Dendritic cell treated with granulocyte-macrophage colony-stimulating factor and Interleukin-4, amounts not matched to agents 40 ng/mL and 50 ng/mL, for 4 days (primary cell): ENCODE data around the gene HCST.
"Not testable (repeated sequence)": the region's sequence is repeated elsewhere in the genome, so short reads cannot be mapped to it uniquely, and the experiment has no call there.

Experiments
- H3K27ac Mint-ChIP-seq: one replicate; pipeline ENCODE4 v1.8.0; 2022; ENCODE audit warnings: mild to moderate bottlenecking, mixed read lengths
- H3K27me3 Mint-ChIP-seq: one replicate; pipeline ENCODE4 v1.8.0; 2022; ENCODE audit warnings: mild to moderate bottlenecking, mixed read lengths
- H3K36me3 Mint-ChIP-seq: one replicate; pipeline ENCODE4 v1.8.0; 2022; ENCODE audit warnings: low read depth, mixed read lengths
- H3K4me1 Mint-ChIP-seq: one replicate; pipeline ENCODE4 v1.8.0; 2022; ENCODE audit warnings: low read depth, mixed read lengths
- H3K4me3 Mint-ChIP-seq: one replicate; pipeline ENCODE4 v1.8.0; 2022; ENCODE audit warnings: mild to moderate bottlenecking, moderate library complexity, mixed read lengths
- H3K9me3 Mint-ChIP-seq: one replicate; pipeline ENCODE4 v1.8.0; 2022; ENCODE audit warnings: mixed read lengths
- intact Hi-C: fragments of 100-400 bp; cut with micrococcal nuclease; formaldehyde crosslinking; loops from one replicate; pipeline ENCODE4 v1.15.0; 2022

HCST gene

GRCh38 chr19:35888398-35888797, 13.9 kb upstream of the HCST start:
- H3K4me1 Mint-ChIP-seq: peaks cover 20% of the 10 kb centered on the region
- intact Hi-C loops: no loop called here
- peak overlapping the region; percentile 34 for H3K27ac Mint-ChIP-seq
- H3K4me3 Mint-ChIP-seq: no peak overlapping the region
- no peaks in the 10 kb centered on the region for H3K9me3 Mint-ChIP-seq
- peaks cover 80% of the 10 kb centered on the region for H3K36me3 Mint-ChIP-seq
- H3K27me3 Mint-ChIP-seq: no peaks in the 10 kb centered on the region

DNA sequence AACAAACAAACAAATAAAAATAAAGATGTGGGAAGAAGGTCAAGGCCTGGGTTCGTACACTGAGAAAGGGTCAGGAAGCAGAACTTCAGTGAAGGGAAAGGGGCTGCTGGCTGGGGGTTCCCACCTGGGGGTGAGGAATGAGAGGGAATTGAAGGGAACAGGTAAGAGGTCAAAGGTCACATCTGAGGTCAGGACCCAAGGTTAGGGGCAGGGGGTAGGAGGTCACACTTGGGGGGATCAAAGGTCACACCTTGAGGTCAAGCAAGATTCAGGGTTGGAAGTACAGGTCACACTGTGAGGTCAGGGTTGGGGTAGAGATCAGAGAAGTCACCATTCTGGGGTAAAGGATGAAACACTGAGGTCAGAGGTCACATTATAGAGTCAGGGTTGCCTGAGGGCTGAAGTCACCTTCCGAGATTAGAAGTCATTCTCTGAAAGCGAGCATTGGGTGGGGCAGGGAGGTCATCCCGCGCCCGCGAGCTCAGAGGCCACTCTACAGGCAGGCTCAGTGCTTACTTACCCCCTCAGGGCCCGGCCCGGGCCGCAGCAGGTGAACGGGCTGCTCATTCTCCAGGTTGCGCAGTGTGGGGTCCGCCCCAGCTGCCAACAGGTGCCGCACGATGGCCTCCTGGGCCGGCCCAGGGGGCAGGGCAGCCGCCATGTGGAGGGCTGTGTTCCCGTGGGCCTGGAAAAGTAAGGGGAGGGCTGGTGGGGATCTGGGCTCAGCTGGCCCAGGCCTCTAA, 12.8 kb upstream of the HCST start:
- H3K9me3 Mint-ChIP-seq: no peaks in the 10 kb centered on the region
- no peak overlapping the region for H3K27ac Mint-ChIP-seq
- intact Hi-C loops: no loop called here
- no peaks in the 10 kb centered on the region for H3K27me3 Mint-ChIP-seq
- H3K36me3 Mint-ChIP-seq: peaks cover 91% of the 10 kb centered on the region
- H3K4me1 Mint-ChIP-seq: peaks cover 21% of the 10 kb centered on the region
- H3K4me3 Mint-ChIP-seq: no peak overlapping the region

DNA sequence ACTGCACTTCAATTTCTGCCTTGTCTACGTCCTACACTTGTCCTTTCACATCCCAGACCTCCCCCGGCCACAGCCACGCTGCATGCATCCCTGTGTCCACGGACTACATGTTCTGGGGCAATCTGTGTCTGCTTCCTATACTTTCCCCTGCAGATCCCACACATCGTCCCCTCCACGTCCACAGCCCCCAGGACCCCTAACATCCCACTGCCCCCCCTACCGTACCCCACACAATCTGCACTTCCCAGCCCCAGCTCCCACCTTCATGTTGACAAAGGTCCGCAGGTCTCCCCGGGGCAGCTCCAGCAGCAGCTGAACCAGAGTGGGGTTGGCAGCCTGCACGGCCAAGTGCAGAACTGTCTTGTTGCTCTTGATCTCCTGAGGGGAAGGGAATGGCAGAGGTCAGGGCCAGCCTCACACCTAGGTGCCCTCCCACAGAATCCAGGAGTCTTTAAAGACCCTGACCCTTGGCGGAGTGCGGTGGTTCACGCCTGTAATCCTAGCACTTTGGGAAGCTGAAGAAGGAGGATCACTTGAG, 12.1 kb upstream of the HCST start:
- Mint-ChIP-seq H3K36me3 (peaks cover 97% of the 10 kb centered on the region), H3K27ac (no peak overlapping the region), H3K4me3 (no peak overlapping the region), H3K27me3 (no peaks in the 10 kb centered on the region), H3K9me3 (no peaks in the 10 kb centered on the region), H3K4me1 (peaks cover 21% of the 10 kb centered on the region)
- intact Hi-C loops: no loop called here

GRCh38 chr19:35891819-35892218, 10.5 kb upstream of the HCST start:
- H3K9me3 Mint-ChIP-seq, H3K27ac Mint-ChIP-seq, H3K27me3 Mint-ChIP-seq, H3K4me3 Mint-ChIP-seq, intact Hi-C loops: not testable (repeated sequence)
- peaks cover 100% of the 10 kb centered on the region for H3K36me3 Mint-ChIP-seq
- H3K4me1 Mint-ChIP-seq: peaks cover 30% of the 10 kb centered on the region

DNA sequence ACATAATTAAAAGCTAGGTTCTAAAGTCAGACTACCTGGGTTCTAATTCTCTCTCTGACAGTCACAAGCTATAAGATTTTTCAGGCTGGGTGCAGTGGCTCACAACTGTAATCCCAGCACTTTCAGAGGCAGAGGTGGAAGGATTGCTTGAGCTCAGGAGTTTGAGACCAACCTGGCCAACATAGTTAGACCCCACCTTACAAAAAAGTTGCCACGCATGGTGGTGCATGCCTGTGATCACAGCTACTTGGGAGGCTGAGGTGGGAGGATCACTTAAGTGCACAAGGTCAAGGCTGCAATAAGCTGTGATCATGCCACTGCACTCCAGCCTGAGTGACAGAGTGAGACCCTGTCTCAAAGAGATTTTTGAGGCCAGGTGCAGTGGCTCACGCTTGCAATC, 8.0 kb upstream of the HCST start:
- Mint-ChIP-seq H3K4me1 (peaks cover 38% of the 10 kb centered on the region), H3K27me3 (no peaks in the 10 kb centered on the region), H3K36me3 (peaks cover 100% of the 10 kb centered on the region), H3K4me3 (no peak overlapping the region), H3K27ac (no peak overlapping the region), H3K9me3 (no peaks in the 10 kb centered on the region)
- intact Hi-C loops: no loop called here

DNA sequence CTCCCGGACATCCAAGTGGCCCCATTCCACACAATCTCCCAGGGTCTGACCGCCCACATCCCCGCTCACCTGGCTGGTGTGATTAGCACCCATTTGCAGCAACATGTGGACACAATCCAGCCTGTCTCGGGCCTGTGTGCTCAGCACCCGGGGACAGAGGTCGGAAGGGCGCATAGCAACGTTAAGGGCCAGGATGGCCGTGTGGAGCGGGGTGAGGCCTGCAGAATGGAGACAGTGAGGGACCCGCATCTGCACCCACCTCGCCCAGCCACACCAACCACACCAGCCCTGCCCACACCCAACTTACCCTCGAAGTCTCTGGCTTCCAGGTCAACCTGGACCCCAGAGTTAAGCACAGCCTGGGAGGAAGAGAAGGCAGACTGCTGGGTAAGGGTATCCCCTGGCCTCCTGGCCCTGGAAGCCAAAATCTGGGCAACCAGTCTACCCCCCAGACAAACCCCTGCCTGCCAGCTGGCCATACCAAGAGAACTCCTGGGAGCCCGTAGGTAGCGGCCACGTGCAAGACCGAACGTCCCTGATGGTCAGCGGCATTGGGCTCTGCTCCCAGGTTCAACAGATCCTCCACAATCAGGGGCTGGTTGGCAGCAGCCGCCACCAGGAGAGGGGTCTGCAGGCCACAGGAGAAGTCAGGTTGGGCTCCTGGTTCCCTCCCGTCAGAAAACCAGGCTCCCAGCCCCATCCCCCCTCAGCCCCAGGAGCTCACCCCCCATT, 6.3 kb upstream of the HCST start:
- intact Hi-C loops: no loop called here
- Mint-ChIP-seq H3K9me3 (no peaks in the 10 kb centered on the region), H3K4me1 (peaks cover 45% of the 10 kb centered on the region), H3K27me3 (no peaks in the 10 kb centered on the region), H3K27ac (peak overlapping the region; percentile 64), H3K36me3 (peaks cover 93% of the 10 kb centered on the region), H3K4me3 (no peak overlapping the region)

DNA sequence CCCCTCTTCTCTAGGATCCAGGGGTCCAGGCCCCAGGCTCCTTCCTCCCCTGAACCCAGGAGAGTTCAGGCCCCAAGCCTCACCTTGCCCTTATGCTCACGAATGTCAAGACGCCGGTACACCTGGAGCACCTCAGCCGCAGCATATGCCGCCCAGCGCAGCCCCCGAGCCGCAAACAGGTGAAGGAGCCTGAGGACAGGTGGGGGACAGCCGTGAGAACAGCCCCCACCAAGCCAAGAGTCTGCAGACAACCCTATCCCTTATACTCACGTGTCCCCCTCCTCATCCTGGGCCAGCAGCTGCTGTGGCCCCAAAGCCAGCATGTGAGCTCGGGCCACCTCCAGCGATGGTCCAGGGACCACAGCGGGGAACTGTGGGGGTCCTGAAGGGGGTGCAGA, 5.7 kb upstream of the HCST start:
- peaks cover 88% of the 10 kb centered on the region for H3K36me3 Mint-ChIP-seq
- intact Hi-C loops: no loop called here
- H3K9me3 Mint-ChIP-seq: no peaks in the 10 kb centered on the region
- no peak overlapping the region for H3K27ac Mint-ChIP-seq
- H3K27me3 Mint-ChIP-seq: no peaks in the 10 kb centered on the region
- H3K4me1 Mint-ChIP-seq: peaks cover 47% of the 10 kb centered on the region
- H3K4me3 Mint-ChIP-seq: no peak overlapping the region

- peaks cover 76% of the 10 kb centered on the region for H3K36me3 Mint-ChIP-seq
Measured at GRCh38 chr19:35897706-35898451, 4.5 kb upstream of the HCST start.

GRCh38 chr19:35898499-35898809, 3.9 kb upstream of the HCST start:
- no peaks in the 10 kb centered on the region for H3K27me3 Mint-ChIP-seq
- H3K4me1 Mint-ChIP-seq: peaks cover 55% of the 10 kb centered on the region
- intact Hi-C loops: no loop called here
- peaks cover 76% of the 10 kb centered on the region for H3K36me3 Mint-ChIP-seq
- H3K27ac Mint-ChIP-seq: peak overlapping the region; percentile 96
- H3K4me3 Mint-ChIP-seq: peak overlapping the region; percentile 98
- H3K9me3 Mint-ChIP-seq: no peaks in the 10 kb centered on the region

More at GRCh38 chr19:35897706-35898451, 4.5 kb upstream of the HCST start:
- no peaks in the 10 kb centered on the region for H3K27me3 Mint-ChIP-seq
- peaks cover 55% of the 10 kb centered on the region for H3K4me1 Mint-ChIP-seq
- H3K4me3 Mint-ChIP-seq: peak overlapping the region; percentile 98
- H3K27ac Mint-ChIP-seq: peak overlapping the region; percentile 96
- no peaks in the 10 kb centered on the region for H3K9me3 Mint-ChIP-seq
- intact Hi-C loops: no loop called here

DNA sequence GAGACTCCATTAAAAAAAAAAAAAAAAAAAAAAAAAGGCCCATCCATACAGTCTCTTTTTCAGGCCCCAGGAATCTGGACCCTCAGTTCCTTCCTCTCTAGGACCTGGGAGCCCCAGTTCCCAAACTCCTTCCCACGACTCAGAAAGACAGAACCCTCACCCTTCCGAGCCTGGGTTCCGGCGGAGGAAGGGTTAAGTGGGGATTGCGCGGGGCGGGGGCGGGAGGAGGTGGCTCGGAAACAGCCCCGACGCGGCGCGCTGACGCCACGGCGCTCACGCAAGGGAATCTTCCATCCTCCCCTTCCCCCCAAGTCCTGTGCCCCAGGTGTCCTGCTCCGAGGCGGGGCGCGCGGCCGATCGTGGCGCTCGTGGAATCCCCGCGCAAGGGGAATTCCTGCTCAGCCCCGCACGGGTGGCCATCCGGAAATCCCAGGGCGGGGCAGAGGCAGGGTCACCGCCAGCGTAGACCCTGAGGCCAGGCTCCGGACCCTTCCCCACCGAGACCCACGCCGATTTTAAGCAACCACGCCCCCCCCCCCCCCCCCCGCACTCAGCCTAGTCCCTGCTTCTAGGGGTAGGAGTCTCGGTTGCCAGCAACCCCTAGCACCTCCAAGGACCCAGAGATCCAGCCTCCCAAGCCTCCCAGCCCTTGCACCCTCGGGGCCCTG, 2.6 kb upstream of the HCST start:
- Mint-ChIP-seq H3K36me3 (peaks cover 76% of the 10 kb centered on the region), H3K9me3 (no peaks in the 10 kb centered on the region), H3K4me1 (peaks cover 67% of the 10 kb centered on the region), H3K27ac (peak overlapping the region; percentile 96), H3K4me3 (peak overlapping the region; percentile 98), H3K27me3 (no peaks in the 10 kb centered on the region)
- intact Hi-C loops: loop anchor here (1.0 to 10.0 kb wide), 2 partner anchors 32 to 155 kb away; partner anchors contain the start of genes IGFLR1, LIN37, PSENEN and U2AF1L4

DNA sequence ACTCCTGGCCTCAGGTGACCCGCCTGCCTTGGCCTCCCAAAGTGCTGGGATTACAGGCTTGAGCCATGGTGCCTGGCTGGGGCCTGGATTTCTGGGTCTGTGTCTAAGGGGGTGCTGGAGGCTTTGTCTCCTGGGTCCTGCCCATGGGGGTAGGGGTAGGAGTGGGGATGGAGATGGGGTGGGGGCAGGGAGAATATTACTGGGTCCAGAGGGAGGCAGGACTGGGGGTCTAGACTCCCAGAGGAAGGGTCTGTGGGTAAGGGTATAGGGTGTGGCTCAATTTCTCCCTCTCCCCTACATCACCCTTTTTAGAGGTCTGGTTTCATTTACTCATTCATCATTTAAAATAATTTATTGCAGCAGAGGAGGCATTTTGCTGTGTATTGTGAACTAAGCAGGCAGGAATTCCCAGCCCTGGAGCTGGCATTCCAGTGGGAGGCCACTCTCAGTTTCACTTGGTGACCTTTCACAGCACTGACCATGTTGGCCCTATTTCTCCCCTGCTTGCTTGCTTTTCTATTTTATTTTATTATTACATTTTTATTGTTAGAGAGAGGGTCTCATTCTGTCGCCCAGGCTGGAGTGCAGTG, 1.2 kb upstream of the HCST start:
- peaks cover 75% of the 10 kb centered on the region for H3K36me3 Mint-ChIP-seq
- H3K9me3 Mint-ChIP-seq: no peaks in the 10 kb centered on the region
- H3K4me3 Mint-ChIP-seq: peak overlapping the region; percentile 98
- H3K27me3 Mint-ChIP-seq: no peaks in the 10 kb centered on the region
- intact Hi-C loops: loop anchor here (10.0 kb wide), 1 partner anchor 156 kb away; the partner anchor contains the start of genes IGFLR1, LIN37, PSENEN and U2AF1L4
- H3K4me1 Mint-ChIP-seq: peaks cover 66% of the 10 kb centered on the region
- H3K27ac Mint-ChIP-seq: peak overlapping the region; percentile 96

DNA sequence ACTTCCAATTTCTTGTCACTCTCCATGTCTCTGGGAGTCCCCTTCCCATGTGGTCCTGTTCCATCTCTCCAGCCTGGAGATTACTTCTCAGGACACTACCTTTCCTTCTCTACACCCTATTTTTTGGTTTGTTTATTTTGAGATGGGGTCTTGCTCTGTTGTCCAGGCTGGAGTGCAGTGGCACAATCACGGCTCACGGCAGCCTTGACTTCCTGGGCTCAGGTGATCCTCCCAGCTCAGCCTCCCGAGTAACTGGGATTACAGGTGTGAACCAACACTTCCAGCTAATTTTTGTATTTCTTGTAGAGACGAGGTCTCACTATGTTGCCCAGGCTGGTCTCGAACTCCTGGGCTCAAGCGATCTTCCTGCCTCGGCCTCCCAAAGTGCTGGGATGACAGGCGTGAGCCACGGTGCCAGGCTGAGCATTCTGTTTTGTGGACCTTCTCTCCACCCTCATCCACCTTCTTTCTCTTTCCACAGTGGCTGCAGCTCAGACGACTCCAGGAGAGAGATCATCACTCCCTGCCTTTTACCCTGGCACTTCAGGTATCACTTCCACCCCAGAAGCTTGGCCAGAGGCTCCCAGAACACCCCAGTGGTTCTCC, 644 bp downstream of the HCST start:
- Mint-ChIP-seq H3K36me3 (peaks cover 75% of the 10 kb centered on the region), H3K4me3 (peak overlapping the region; percentile 98), H3K9me3 (no peaks in the 10 kb centered on the region), H3K27me3 (no peaks in the 10 kb centered on the region), H3K27ac (peak overlapping the region; percentile 96), H3K4me1 (peaks cover 71% of the 10 kb centered on the region)
- intact Hi-C loops: loop anchor here (10.0 kb wide), 1 partner anchor 158 kb away; the partner anchor contains the start of genes IGFLR1, LIN37, PSENEN and U2AF1L4
